Body of pancreas (tissue), 4 donors: Measurements from ENCODE around the gene SAMD8.

Experiments used
- POLR2A ChIP-seq, 3 donors: fragments of 450-650 bp; IDR thresholded peaks; one replicate each; pipeline ENCODE4 v1.6.1; 2016; ENCODE audit warnings: antibody characterized with exemption in 3 of 3, mild to moderate bottlenecking in 2 of 3
- TF ChIP-seq, protein P1 (sequence below), 7 experiments: fragments of 450-650 bp in 4 of 7; fragments of 200-600 bp in 3 of 7; sonication (generic) in 3 of 7; IDR thresholded peaks; one replicate each; pipeline ENCODE4 v1.5.1; 2016 to 2019; ENCODE audit warnings: antibody characterized with exemption in 7 of 7

DNA sequence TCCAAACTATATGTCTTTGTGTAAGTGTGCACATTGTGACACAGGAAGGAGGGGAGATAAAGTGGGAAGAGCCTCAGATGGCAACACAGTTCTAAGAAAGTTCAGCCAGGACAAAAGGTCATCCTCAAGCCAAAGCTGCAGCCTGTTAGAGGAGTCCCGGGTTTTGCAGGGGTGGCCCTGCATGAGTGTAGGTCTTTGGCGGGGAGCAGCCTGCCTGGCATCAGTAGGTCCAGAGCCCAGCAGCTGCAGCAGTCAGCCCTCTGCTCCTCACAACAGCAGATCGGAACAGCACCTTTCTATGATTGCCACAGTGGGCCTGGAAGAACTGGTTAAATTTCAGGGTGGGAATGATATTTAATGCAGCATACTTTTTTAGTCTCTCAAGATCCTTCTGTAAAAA is 85.6 kb downstream of the SAMD8 start:
- TF ChIP-seq POLR2A (IDR thresholded peaks at IDR 0.05) = no peak
- TF ChIP-seq, protein P1, sequence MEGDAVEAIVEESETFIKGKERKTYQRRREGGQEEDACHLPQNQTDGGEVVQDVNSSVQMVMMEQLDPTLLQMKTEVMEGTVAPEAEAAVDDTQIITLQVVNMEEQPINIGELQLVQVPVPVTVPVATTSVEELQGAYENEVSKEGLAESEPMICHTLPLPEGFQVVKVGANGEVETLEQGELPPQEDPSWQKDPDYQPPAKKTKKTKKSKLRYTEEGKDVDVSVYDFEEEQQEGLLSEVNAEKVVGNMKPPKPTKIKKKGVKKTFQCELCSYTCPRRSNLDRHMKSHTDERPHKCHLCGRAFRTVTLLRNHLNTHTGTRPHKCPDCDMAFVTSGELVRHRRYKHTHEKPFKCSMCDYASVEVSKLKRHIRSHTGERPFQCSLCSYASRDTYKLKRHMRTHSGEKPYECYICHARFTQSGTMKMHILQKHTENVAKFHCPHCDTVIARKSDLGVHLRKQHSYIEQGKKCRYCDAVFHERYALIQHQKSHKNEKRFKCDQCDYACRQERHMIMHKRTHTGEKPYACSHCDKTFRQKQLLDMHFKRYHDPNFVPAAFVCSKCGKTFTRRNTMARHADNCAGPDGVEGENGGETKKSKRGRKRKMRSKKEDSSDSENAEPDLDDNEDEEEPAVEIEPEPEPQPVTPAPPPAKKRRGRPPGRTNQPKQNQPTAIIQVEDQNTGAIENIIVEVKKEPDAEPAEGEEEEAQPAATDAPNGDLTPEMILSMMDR (IDR thresholded peaks at IDR 0.05) = no peak
